ENCODE results near the gene WDR91. TPM values are rescaled to one million over a fixed set of nuclear protein-coding genes. Genes with fewer than 3 reads are reported as not detected.

The WDR91 gene
- total RNA-seq, 1 donor from 2014 or later, result 14.5 TPM

DNA sequence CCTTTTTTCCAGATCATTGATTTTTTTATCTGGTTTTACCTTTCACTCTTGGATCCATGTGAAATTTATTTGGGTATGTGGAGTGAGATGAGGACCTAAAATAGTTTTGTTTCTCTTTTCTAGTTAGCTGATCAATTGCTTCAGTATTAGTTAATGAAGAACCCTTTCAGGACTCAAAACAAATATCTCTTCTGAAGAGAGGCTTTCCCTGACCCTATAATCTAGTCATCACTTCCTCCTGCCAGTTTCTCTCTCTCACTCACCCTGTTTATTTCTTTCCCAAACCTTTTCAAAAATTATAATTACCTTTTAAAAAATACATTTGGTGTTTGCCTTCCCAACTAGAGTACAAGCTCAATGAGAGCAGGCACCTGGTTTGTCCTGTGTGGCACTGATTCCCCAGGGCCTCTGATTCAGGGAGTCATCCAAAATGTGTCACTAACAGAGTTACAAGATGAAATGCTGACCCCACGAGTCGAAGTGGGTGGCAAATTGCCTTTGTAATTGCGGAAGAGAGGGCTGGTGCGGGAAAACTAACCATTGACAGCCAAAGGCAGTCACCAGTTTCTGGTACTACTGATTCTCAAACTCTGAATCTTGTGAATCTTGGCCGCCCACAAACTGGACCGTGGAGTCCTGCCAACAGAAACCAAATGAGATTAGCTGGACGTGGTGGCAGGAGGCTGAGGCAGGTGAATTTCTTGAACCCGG lies 61.1 kb downstream of the WDR91 start:
- no peak overlapping the region for H3K4me3 Mint-ChIP-seq
- H3K9me3 Mint-ChIP-seq, result peaks cover 21% of the 10 kb centered on the region
- TF ChIP-seq, protein P1, sequence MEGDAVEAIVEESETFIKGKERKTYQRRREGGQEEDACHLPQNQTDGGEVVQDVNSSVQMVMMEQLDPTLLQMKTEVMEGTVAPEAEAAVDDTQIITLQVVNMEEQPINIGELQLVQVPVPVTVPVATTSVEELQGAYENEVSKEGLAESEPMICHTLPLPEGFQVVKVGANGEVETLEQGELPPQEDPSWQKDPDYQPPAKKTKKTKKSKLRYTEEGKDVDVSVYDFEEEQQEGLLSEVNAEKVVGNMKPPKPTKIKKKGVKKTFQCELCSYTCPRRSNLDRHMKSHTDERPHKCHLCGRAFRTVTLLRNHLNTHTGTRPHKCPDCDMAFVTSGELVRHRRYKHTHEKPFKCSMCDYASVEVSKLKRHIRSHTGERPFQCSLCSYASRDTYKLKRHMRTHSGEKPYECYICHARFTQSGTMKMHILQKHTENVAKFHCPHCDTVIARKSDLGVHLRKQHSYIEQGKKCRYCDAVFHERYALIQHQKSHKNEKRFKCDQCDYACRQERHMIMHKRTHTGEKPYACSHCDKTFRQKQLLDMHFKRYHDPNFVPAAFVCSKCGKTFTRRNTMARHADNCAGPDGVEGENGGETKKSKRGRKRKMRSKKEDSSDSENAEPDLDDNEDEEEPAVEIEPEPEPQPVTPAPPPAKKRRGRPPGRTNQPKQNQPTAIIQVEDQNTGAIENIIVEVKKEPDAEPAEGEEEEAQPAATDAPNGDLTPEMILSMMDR (conservative IDR thresholded peaks at IDR 0.05), result no peak
- H3K36me3 Mint-ChIP-seq (ENCODE audit: low read depth), result peaks cover 20% of the 10 kb centered on the region
- DNase-seq (ENCODE audit: low read depth, low spot score), result no peak
- H3K4me1 Mint-ChIP-seq, result no peaks in the 10 kb centered on the region
- H3K27ac Mint-ChIP-seq (ENCODE audit: unreplicated experiment), result no peak overlapping the region
- H3K27me3 Mint-ChIP-seq (ENCODE audit: low read depth), result no peaks in the 10 kb centered on the region

DNA sequence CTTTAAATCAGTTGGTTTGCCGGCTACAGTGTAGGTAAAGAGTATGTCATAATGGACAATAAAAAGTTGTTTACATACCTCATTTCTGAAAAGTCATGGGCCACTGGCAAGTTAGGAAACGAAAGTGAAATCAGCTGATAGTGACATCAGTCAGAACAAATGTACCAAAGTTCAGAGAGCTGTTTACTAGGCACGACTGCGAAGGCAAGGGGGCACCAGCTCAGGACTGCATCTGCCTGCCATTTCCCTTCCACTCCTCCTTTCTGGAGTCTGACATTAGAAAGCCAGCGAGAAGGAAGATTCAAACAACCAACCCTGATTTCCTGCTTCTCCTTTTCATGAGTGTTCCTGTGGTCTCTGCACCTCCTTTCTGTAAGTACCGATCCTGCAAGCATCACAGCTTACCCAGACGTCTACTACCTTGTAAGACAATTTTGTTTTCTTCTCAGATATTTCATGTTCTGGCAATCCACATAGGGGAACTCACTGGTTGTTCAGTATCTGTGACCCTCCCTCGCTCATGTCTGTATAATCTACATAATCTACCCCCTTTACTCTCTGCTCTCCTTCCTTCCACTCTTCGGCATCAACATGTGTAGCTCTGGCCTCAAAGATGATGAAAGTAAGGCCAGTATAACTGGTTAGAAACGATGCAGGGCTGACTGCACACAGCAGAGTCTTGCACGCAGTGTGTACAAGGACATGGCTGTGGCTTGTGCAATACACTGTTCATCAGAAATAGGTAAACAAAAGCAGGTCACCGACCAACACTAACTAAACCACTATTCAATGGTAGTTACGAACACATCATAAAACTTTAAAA lies 63.2 kb downstream of the WDR91 start, which contains the start of gene TMEM140:
Gene TMEM140, plus strand, starts transcription at position 174 of the 823 bp plus-strand sequence. CDS start 16,370 bp downstream, outside the sequence.
- Mint-ChIP-seq H3K27ac (ENCODE audit: unreplicated experiment) (no peak within 1 kb of the TSS), H3K4me3 (no peak within 1 kb of the TSS), H3K4me1 (no peaks in the 10 kb centered on the region), H3K36me3 (ENCODE audit: low read depth) (peaks cover 4% of the 10 kb centered on the region), H3K27me3 (ENCODE audit: low read depth) (no peaks in the 10 kb centered on the region), H3K9me3 (peaks cover 4% of the 10 kb centered on the region)
- TF ChIP-seq, protein P1 (conservative IDR thresholded peaks at IDR 0.05), result no peak
- DNase-seq (ENCODE audit: low read depth, low spot score), result no peak

DNA sequence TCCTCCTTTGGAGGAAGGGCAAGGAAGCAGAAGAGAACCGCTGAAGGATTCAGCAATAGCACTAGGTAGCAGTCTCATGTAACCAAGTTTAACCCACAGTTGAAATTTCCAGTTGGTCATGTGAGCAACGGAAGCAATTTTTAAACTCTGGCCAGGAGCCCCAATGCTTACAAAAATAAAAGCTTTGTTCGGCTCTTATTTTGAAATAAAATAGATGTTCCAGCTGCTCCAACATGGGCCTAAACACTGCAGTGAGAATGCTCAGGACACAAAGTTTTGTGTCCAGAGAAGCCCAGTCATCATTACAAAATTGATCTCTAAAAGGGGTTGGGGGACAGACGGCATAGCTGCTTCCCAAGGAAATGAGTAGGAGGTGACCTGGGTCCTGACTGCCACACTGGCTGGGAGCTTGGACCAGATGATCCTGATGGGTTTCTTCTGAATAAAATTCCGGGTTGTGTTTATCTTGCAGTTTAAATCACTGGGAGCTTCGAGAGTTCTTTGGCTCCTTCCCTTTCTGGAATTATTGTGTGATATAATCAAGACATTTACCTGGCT lies 63.9 kb downstream of the WDR91 start:
- H3K36me3 Mint-ChIP-seq (ENCODE audit: low read depth), result no peaks in the 10 kb centered on the region
- H3K9me3 Mint-ChIP-seq, result no peaks in the 10 kb centered on the region
- no peak overlapping the region for H3K27ac Mint-ChIP-seq (ENCODE audit: unreplicated experiment)
- no peak for DNase-seq (ENCODE audit: low read depth, low spot score)
- H3K27me3 Mint-ChIP-seq (ENCODE audit: low read depth), result no peaks in the 10 kb centered on the region
- no peaks in the 10 kb centered on the region for H3K4me1 Mint-ChIP-seq
- TF ChIP-seq, protein P1 (conservative IDR thresholded peaks at IDR 0.05), result no peak
- no peak overlapping the region for H3K4me3 Mint-ChIP-seq

DNA sequence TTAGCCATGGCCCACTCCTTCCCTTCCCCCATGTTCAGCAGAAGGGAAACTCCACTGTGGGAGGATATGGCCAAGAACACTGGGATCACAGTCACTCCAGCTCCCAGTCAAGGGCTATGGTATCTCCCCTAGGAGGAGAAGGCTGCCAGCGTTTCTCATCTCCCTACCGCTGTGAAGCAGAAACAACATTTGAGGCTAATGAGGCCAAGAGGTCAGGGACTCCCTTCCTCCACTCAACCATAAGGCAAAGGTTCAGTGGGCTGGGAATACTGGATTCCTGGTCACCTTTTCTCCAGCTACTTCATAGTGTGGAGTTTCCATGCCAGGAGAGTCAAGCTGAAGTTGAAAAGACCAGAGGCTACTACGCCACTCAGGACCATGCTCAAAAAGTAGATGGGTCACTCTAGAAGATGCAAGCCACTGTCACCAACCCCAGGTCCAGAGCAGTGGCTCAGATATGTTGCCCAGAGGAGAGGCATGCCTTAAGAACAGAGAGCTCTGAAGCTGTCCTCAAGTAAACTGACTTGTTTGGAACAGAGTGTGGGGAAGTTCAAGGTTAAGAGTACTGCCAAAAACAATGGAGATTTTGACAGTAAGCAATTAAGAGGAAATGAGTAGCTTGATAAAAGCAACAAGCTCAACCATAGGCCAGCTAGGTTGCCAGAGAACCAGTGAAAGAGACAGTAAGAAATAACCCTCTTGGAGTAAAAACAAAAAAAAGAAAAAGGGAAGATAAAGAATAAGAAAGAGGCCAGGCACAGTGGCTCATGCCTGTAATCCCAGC lies 67.2 kb downstream of the WDR91 start:
- Mint-ChIP-seq H3K36me3 (ENCODE audit: low read depth) (no peaks in the 10 kb centered on the region), H3K4me3 (no peak overlapping the region), H3K27me3 (ENCODE audit: low read depth) (no peaks in the 10 kb centered on the region), H3K27ac (ENCODE audit: unreplicated experiment) (no peak overlapping the region), H3K9me3 (peaks cover 5% of the 10 kb centered on the region), H3K4me1 (no peaks in the 10 kb centered on the region)
- no peak for DNase-seq (ENCODE audit: low read depth, low spot score)
- TF ChIP-seq, protein P1 (conservative IDR thresholded peaks at IDR 0.05), result no peak

Small RNAs within 50 kb of the gene (microRNA-seq; reads per million reads assigned to microRNA genes)
- gene MIR6509, result 1.8 reads per million

Other genes starting within 250 kb of the WDR91 start
- 3.5 and 5.5 TPM in 2 replicates for gene AGBL3, start 225.0 kb downstream of the WDR91 start, total RNA-seq
- 0.12 TPM in 1 of 2 replicates, not detected in the other for gene TMEM140, start 63.5 kb downstream of the WDR91 start, total RNA-seq
- gene CYREN, start 40.8 kb downstream of the WDR91 start, total RNA-seq, result 70.4 and 75.5 TPM in 2 replicates
- not detected in 2 replicates for gene STRA8, start 22.3 kb upstream of the WDR91 start, total RNA-seq

Data from neural crest cell (in vitro differentiated cells).